Uterus (tissue), 4 donors: Measurements from ENCODE around the gene ALDH3B1. TPM values are rescaled to one million over a fixed set of nuclear protein-coding genes. Genes with fewer than 3 reads are reported as not detected.

Experiments used
- DNase-seq, 2 donors: peaks; one replicate each; pipeline ENCODE4 v3.0.0-alpha.2; 2019 to 2020
- H3K27ac ChIP-seq, 2 donors: fragments of 200-600 bp; sonication (generic); 1 replicate in 1 of 2; 2 replicates in 1 of 2; pipeline ENCODE4 v1.5.1; 2016 to 2018
- H3K27me3 ChIP-seq, 2 donors: fragments of 200-600 bp; sonication (generic); one replicate each; pipeline ENCODE4 v1.5.1; 2018 to 2019; ENCODE audit warnings: control low read depth in 1 of 2
- H3K36me3 ChIP-seq, 2 donors: fragments of 200-600 bp; sonication (generic); one replicate each; pipeline ENCODE4 v1.5.1; 2019; ENCODE audit warnings: control low read depth in 1 of 2
- H3K4me1 ChIP-seq, 2 donors: fragments of 200-600 bp; sonication (generic); one replicate each; pipeline ENCODE4 v1.5.1; 2018 to 2019; ENCODE audit warnings: control low read depth in 1 of 2
- H3K4me3 ChIP-seq, 2 donors: fragments of 200-600 bp; sonication (generic); 1 replicate in 1 of 2; 2 replicates in 1 of 2; pipeline ENCODE4 v1.5.1; 2018 to 2019; ENCODE audit warnings: mild to moderate bottlenecking in 1 of 2
- H3K9me3 ChIP-seq, 2 donors: fragments of 200-600 bp; sonication (generic); one replicate each; pipeline ENCODE4 v1.5.1; 2019; ENCODE audit warnings: control low read depth in 1 of 2
- POLR2A ChIP-seq, 2 donors: fragments of 450-650 bp; IDR thresholded peaks; one replicate each; pipeline ENCODE4 v1.6.1; 2016; ENCODE audit warnings: antibody characterized with exemption in 2 of 2, mild to moderate bottlenecking in 1 of 2, moderate library complexity in 1 of 2
- intact Hi-C: fragments of 100-400 bp; cut with DNase I; formaldehyde crosslinking; loops from one replicate; pipeline ENCODE4 v1.15.1; 2023; ENCODE audit warnings: low total_unique reads
- total RNA-seq, 4 donors: library from RNA; depleted of rRNA in 3 of 4; stranded (reverse); fragments of >200 nt in 3 of 4; gene quantifications; one replicate each; pipeline versions ENCODE4 v1.1.0 to v1.2.4, GENCODE V29; 2014 to 2023
- TF ChIP-seq, protein P1 (sequence below), 4 experiments: fragments of 200-600 bp in 2 of 4; fragments of 450-650 bp in 2 of 4; sonication (generic) in 2 of 4; IDR thresholded peaks; one replicate each; pipeline ENCODE4 v1.5.1; 2016 to 2019; ENCODE audit warnings: antibody characterized with exemption in 4 of 4, mild to moderate bottlenecking in 2 of 4, moderate library complexity in 1 of 4
- donor health status: DM: yes; HTN: yes; CAD: no.

Gene ALDH3B1
- total RNA-seq, 4 donors from 2014 or later = 2.3 to 5.7 (median 4.0) TPM

DNA sequence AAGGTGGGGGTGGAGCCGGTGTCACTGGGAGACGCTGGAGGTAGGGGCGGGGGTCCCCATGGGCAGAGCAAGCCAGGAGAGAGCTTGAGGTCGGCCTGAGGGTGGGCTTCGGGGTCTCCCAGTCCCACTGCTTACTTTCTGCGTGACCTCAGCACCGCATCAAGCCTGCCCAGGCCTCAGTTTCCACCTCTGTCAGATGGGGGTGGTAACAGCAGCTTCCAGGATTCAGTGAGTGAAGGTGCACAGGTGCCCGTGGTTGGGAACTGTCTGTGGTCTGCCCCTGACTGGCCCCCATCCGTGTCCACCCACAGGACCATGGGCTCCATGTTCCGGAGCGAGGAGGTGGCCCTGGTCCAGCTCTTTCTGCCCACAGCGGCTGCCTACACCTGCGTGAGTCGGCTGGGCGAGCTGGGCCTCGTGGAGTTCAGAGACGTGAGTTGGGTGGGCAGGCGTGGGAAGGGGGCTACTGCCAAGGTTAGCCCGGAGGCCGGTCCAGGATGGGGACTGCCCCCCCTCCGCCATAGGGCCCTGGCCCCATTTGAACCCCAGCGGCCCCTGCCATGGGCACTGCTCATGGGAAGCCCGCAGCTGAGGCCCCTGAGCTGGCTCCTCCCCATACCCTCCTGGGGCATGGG lies 30.9 kb downstream of the ALDH3B1 start:
- TF ChIP-seq, protein P1, sequence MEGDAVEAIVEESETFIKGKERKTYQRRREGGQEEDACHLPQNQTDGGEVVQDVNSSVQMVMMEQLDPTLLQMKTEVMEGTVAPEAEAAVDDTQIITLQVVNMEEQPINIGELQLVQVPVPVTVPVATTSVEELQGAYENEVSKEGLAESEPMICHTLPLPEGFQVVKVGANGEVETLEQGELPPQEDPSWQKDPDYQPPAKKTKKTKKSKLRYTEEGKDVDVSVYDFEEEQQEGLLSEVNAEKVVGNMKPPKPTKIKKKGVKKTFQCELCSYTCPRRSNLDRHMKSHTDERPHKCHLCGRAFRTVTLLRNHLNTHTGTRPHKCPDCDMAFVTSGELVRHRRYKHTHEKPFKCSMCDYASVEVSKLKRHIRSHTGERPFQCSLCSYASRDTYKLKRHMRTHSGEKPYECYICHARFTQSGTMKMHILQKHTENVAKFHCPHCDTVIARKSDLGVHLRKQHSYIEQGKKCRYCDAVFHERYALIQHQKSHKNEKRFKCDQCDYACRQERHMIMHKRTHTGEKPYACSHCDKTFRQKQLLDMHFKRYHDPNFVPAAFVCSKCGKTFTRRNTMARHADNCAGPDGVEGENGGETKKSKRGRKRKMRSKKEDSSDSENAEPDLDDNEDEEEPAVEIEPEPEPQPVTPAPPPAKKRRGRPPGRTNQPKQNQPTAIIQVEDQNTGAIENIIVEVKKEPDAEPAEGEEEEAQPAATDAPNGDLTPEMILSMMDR (IDR thresholded peaks at IDR 0.05) = no peak
- TF ChIP-seq POLR2A (IDR thresholded peaks at IDR 0.05) = no peak
- DNase-seq = peak in 1 of 2 donors; percentile 28
- Histone ChIP-seq H3K27me3 (no peaks in the 10 kb centered on the region), H3K27ac (peak overlapping the region; percentile 87 to 91), H3K4me1 (peaks cover 5 to 14% of the 10 kb centered on the region in 2 donors), H3K4me3 (peak overlapping the region; percentile 58 to 75), H3K9me3 (no peaks in the 10 kb centered on the region), H3K36me3 (no peaks in the 10 kb centered on the region)
- intact Hi-C loops = no loop called here

DNA sequence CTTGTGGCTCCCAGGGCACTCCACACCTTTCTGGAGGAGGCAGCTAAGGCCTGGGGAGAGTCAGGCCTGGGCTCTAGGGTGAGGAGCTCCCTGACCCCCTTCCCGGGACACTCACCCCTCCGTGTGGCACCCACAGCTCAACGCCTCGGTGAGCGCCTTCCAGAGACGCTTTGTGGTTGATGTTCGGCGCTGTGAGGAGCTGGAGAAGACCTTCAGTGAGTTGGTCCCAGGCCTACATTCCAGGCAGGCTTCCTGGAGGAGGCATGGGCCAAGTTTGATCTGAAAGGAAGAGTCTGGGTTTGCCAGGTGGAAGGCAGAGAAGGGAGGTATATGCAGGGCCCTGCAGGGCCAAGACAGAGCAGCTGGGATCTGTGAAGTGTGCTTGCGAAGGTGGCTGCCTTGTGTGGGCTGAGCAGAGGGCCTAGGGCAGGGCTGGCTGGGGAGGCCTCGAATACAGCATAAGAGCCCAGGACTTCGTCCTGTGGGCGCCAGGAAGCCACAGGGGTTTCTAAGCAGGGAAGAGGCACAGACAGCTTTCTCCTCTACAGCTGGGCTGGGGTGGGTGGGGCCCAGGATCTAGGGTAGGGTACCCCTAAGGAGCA lies 31.6 kb downstream of the ALDH3B1 start:
- H3K4me3 ChIP-seq = no peak overlapping the region
- TF ChIP-seq POLR2A (IDR thresholded peaks at IDR 0.05) = no peak
- TF ChIP-seq, protein P1 (IDR thresholded peaks at IDR 0.05) = no peak
- H3K9me3 ChIP-seq = no peaks in the 10 kb centered on the region
- DNase-seq = no peak
- peak overlapping the region; percentile 87 to 91 for H3K27ac ChIP-seq
- intact Hi-C loops = no loop called here
- peaks cover 5 to 14% of the 10 kb centered on the region in 2 donors for H3K4me1 ChIP-seq
- no peaks in the 10 kb centered on the region for H3K36me3 ChIP-seq
- H3K27me3 ChIP-seq = no peaks in the 10 kb centered on the region

DNA sequence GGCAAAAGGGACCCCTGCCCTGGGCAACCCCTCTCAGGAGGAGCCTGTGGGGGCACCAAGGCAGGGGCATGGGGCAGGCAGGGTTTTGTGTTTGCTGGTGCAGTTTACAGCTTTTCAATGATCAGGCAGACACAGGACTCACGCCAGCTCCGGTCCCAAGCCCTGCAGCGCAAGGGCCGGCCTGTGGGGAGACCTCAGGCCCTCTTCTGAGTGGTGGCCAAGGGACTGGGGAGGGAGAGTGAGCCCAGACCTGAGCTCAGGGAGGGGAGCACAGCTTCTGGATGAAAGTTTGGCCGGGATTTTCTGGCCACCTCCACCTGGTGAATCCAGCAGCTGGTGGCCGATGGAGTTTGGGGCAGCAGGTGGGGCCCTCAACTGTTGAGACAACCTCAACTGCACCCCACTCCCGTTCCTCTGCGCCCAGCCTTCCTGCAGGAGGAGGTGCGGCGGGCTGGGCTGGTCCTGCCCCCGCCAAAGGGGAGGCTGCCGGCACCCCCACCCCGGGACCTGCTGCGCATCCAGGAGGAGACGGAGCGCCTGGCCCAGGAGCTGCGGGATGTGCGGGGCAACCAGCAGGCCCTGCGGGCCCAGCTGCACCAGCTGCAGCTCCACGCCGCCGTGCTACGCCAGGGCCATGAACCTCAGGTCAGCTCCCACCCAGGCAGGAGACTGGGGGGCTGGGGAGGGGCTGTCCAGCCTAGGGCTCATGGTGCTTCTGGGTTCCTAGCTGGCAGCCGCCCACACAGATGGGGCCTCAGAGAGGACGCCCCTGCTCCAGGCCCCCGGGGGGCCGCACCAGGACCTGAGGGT lies 32.3 kb downstream of the ALDH3B1 start:
- Histone ChIP-seq H3K27ac (peak overlapping the region; percentile 87 to 91), H3K27me3 (no peaks in the 10 kb centered on the region), H3K36me3 (no peaks in the 10 kb centered on the region), H3K4me1 (peaks cover 5 to 14% of the 10 kb centered on the region in 2 donors), H3K4me3 (no peak overlapping the region), H3K9me3 (no peaks in the 10 kb centered on the region)
- intact Hi-C loops = no loop called here
- no peak for DNase-seq
- TF ChIP-seq POLR2A (IDR thresholded peaks at IDR 0.05) = no peak
- TF ChIP-seq, protein P1 (IDR thresholded peaks at IDR 0.05) = no peak

DNA sequence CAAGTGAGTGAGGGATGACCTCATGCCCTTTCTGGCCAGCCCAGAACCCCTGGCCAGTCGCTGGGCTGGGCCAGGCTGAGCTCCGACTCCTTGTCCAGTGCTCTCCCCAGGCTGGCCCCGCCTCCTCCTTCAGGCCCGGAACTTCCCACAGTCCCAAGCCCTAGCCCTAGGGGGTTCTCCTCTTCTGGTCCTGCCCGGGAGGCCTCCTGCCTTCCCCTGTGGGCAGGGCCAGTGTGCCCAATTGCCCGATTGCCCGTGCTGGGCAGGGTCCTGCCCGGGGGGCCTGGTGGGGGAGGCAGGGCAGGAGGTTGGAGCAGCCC lies 32.9 kb downstream of the ALDH3B1 start:
- intact Hi-C loops = no loop called here
- TF ChIP-seq, protein P1 (IDR thresholded peaks at IDR 0.05) = no peak
- TF ChIP-seq POLR2A (IDR thresholded peaks at IDR 0.05) = no peak
- H3K9me3 ChIP-seq = no peaks in the 10 kb centered on the region
- peaks cover 5 to 12% of the 10 kb centered on the region in 2 donors for H3K4me1 ChIP-seq
- H3K27me3 ChIP-seq = no peaks in the 10 kb centered on the region
- H3K4me3 ChIP-seq = no peak overlapping the region
- no peak for DNase-seq
- no peaks in the 10 kb centered on the region for H3K36me3 ChIP-seq
- peak overlapping the region; percentile 87 to 91 for H3K27ac ChIP-seq
